GM19467 (cell line): ENCODE measurements around the gene BNIPL.

Experiments used
- ATAC-seq: cut with Tn5 transposase; IDR thresholded peaks from one replicate; pipeline ENCODE4 v1.9.1; 2021; ENCODE audit warnings: mild to moderate bottlenecking, moderate library complexity; ENCODE audit not compliant: unreplicated experiment

BNIPL gene

DNA sequence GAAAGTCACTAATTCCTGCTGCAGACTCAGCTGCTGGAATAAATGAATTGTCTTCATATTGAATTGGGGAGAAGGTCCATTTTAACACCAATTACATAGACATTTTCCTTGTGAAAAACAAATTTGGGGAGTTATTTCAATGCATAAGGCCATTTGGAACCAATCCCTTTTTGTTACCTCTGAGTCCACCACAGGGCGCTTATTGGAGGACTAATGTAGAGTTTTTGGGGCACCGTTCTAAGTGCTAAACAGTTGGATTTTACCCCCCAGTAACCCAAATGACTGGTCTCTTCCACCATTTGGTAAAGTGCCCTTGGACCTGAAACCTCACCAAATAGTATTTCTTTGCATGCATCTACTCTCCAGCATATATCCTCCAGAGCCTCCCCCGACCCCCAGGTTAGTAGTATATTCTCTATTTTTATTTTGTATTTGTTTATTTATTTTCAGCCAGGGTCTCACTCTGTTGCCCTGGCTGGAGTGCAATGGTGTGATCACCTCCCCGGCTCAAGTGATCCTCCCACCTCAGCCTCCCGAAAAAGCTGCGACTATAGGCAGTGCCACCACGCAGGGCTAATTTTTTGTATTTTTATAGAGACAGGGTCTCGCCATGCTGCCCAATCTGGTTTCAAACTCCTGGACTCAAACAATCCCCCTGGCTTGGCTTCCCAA, 26.6 kb upstream of the BNIPL start:
- no peak for ATAC-seq

DNA sequence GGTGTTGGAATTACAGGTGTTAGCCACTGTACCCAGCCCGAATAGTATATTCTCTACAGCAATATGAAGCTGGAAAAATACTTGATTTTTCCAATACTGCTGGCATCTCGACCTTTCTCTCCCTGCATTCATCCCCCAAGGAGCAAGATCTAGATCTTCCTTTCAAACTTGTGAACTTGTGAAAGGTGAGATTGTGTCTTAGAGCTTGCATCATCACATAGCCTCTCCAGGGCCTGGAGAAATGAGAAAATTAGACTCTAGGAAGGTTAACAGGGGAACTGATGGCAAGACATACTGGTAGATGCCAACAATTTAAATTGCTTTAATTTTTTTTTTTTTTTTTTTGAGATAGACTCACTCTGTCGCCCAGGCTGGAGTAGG, 26.1 kb upstream of the BNIPL start:
- no peak for ATAC-seq

DNA sequence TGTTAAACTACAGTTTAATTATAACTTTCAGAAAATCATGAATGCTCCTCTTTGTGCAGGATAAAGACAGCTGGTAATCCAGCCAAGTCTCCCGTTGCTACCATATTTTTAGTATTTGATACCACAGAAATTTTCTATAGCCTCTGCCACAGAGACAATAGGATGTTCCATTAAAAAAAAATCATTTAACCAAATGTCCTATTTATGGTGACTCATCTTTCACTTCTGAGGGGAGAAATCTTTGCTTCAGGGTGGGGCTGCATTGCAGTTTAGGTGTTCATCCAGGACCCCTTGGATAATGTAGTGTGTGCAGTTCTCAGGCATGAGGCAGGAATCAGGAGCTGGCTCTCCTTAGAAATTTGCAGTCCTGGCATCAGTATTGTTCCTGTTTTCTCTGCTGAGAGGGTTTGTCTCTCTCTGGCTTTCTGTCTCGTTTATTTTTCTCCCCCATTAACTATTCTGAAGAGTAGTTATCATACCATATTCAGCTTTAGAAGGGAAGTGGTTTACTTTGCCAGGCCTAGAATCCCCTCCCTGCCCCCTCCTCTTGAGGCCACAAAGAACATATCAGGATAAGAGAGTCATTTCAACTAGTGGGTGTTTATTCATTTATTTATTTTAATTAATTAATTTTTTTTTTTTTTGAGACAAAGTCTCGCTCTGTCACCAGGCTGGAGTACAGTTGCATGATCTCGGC, 25.1 kb upstream of the BNIPL start:
- no peak for ATAC-seq

GRCh38 chr1:151012684-151013471, 23.5 kb upstream of the BNIPL start:
- no peak for ATAC-seq

GRCh38 chr1:151013518-151013917, 22.9 kb upstream of the BNIPL start:
- ATAC-seq: no peak

- no peak for ATAC-seq
Measured at GRCh38 chr1:151024540-151025146, 11.7 kb upstream of the BNIPL start.

DNA sequence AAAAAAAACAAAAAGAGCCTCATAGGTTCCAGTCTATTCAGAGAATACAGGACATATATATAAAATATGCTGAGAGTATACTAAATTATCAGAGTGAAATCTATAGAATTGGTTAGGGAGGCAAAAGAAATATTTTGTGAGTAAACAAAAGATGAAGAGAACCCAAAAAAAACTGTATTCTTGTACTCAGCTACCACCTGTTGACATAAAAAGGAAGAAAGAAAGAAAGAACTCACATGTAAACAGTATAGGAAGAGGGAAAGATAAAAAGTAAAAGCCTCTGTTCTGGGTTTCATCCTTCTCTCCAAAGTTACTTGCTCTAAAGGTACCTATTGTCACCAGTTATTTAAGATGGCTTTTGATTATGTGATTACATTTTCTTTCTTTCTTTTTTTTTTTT, 9.9 kb upstream of the BNIPL start:
- no peak for ATAC-seq

GRCh38 chr1:151032164-151032563, 4.2 kb upstream of the BNIPL start:
- no peak for ATAC-seq

- ATAC-seq: no peak
Measured at GRCh38 chr1:151035167-151035566, 1.2 kb upstream of the BNIPL start.

DNA sequence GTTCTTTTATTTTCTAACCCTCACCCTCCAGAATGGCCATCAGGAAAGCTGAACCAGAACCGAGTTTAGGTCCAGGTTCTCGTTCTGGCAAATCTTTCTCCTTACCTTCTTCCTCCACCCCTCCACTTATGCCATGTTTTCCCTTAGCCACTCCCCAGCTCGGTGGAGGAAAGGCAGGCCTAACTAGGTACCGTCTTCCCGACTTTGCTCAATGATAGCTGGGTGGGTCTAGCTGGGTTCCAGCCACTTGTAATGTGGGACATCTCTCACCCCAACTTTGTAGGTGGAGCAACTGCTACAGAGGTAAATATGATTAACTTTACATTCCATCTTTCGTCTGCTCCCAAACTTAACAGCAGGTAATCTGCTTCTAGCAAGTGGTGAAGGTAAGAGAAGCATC, 646 bp downstream of the BNIPL start:
- ATAC-seq: no peak

- no peak for ATAC-seq
Measured at GRCh38 chr1:151039521-151039920, 3.1 kb downstream of the BNIPL start.

- no peak for ATAC-seq
Measured at GRCh38 chr1:151043163-151043562, 6.8 kb downstream of the BNIPL start.

GRCh38 chr1:151047591-151047924, 11.2 kb downstream of the BNIPL start, which contains the start of gene C1orf56:
Gene C1orf56 (plus strand): TSS chr1:151047751. CDS start chr1:151047848, 97 bp downstream.
- ATAC-seq: no peak

DNA sequence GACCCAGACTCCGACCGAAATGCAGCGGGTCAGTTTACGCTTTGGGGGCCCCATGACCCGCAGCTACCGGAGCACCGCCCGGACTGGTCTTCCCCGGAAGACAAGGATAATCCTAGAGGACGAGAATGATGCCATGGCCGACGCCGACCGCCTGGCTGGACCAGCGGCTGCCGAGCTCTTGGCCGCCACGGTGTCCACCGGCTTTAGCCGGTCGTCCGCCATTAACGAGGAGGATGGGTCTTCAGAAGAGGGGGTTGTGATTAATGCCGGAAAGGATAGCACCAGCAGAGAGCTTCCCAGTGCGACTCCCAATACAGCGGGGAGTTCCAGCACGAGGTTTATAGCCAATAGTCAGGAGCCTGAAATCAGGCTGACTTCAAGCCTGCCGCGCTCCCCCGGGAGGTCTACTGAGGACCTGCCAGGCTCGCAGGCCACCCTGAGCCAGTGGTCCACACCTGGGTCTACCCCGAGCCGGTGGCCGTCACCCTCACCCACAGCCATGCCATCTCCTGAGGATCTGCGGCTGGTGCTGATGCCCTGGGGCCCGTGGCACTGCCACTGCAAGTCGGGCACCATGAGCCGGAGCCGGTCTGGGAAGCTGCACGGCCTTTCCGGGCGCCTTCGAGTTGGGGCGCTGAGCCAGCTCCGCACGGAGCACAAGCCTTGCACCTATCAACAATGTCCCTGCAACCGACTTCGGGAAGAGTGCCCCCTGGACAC, 11.7 kb downstream of the BNIPL start:
- no peak for ATAC-seq

DNA sequence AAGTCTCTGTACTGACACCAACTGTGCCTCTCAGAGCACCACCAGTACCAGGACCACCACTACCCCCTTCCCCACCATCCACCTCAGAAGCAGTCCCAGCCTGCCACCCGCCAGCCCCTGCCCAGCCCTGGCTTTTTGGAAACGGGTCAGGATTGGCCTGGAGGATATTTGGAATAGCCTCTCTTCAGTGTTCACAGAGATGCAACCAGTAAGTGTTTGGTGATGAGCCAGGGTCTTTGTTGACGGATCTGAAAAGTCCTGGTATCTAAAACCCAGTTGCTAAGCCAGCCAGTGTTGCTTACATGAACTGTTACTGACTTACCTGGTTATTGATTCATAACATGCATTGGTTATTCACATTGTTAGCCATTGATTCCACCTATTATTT, 12.3 kb downstream of the BNIPL start:
- ATAC-seq: no peak

DNA sequence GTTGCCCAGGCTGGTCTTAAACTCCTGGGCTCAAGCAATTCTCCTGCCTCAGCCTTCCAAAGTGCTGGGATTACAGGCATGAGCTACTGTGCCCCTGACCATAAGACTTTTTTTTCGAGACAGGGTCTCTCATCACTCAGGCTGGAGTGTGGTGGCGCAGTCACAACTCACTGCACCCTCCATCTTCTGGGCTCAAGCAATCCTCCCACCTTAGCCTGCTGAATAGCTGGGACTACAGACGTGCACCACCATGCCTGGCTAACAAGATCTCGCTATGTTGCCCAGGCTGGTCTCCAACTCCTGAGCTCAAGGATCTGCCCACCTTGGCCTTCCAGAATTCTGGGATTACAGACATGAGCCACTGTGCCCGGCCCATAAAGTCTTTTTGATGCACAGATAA, 13.1 kb downstream of the BNIPL start:
- ATAC-seq: no peak

GRCh38 chr1:151050051-151050688, 13.8 kb downstream of the BNIPL start:
- ATAC-seq: no peak

- no peak for ATAC-seq
Measured at GRCh38 chr1:151051356-151052009, 15.1 kb downstream of the BNIPL start.

- no peak for ATAC-seq
Measured at GRCh38 chr1:151054971-151055547, 18.7 kb downstream of the BNIPL start.

DNA sequence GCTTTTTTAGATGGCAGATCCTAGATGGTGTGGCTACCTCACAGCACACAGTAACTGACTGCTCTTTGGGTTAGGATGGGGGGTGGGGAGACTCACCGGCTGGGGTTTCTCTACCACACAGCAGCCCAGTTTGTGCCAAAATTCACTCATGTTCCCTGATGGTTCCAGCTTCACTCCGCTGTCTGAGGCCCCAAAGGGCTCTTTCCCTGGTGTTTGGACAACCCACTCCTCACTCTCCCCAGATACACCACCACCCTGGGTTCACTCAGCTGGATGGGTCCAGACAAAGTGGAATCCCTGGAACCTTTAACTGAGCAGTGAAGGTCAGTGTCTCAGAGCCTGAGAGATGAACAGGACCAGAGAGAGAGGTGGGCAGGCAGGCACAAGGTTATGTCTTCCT, 19.2 kb downstream of the BNIPL start:
- no peak for ATAC-seq
